BJ (cell line): ENCODE data around the gene ZRSR2. TPM values are rescaled to one million over a fixed set of nuclear protein-coding genes. Genes with fewer than 3 reads are reported as not detected.

Source experiments
- CTCF ChIA-PET: fragments of 350-600 bp; formaldehyde crosslinking; extraction: SDS; loops from one replicate; lab custom pipeline; 2021; ENCODE audit warnings: antibody characterized with exemption, inconsistent platforms; lab: Yijun Ruan, JAX
- POLR2A ChIA-PET: fragments of 300-600 bp; sonication (Branson Sonifier 250); formaldehyde crosslinking; extraction: SDS; loops from one replicate; lab custom pipeline; 2021; ENCODE audit warnings: antibody characterized with exemption; lab: Charles Lee
- DNase-seq: peaks from one replicate; pipeline ENCODE4 v3.0.0-alpha.2; 2011; ENCODE audit warnings: low read depth
- H3K27me3 ChIP-seq: 2 replicates; pipeline ENCODE4 v1.6.0; 2011; ENCODE audit warnings: low read length; ENCODE audit not compliant: control insufficient read depth, insufficient read depth
- H3K36me3 ChIP-seq: 2 replicates; pipeline ENCODE4 v1.5.1; 2011; ENCODE audit warnings: low read length; ENCODE audit not compliant: control insufficient read depth, insufficient read depth
- H3K4me3 ChIP-seq: 2 replicates; pipeline ENCODE4 v1.5.1; 2011; ENCODE audit warnings: low read depth, mild to moderate bottlenecking, control low read depth, low read length
- CTCF ChIP-seq: IDR thresholded peaks from 2 replicates; pipeline ENCODE4 v1.5.1; 2011; ENCODE audit warnings: low read depth, mild to moderate bottlenecking, control low read depth, inconsistent platforms, low read length, moderate library complexity; ENCODE audit not compliant: insufficient read depth
- polyA plus RNA-seq: library from polyadenylated mRNA; depleted of rRNA; stranded (reverse); fragments of >200 nt; gene quantifications from 2 replicates; pipeline ENCODE4 v1.2.3, GENCODE V29; 2011

The ZRSR2 gene
- polyA plus RNA-seq, 1 experiment: 2.9 TPM

- DNase-seq: no peak
- no peak for TF ChIP-seq CTCF
- H3K4me3 ChIP-seq: no peak overlapping the region
- ChIA-PET POLR2A (no interaction called here), CTCF (no interaction called here)
- H3K27me3 ChIP-seq: no peaks in the 10 kb centered on the region
- H3K36me3 ChIP-seq: no peaks in the 10 kb centered on the region
Measured at GRCh38 chrX:15843960-15844359, 53.7 kb downstream of the ZRSR2 start.

- ChIA-PET POLR2A (no interaction called here), CTCF (interaction anchor here (1.3 to 1.5 kb wide), 2 partner anchors 13 to 125 kb away, joined by 4 read pairs; no protein-coding TSS in a partner anchor)
- TF ChIP-seq CTCF: no peak
- H3K4me3 ChIP-seq: no peak overlapping the region
- no peak for DNase-seq
- H3K36me3 ChIP-seq: no peaks in the 10 kb centered on the region
- no peaks in the 10 kb centered on the region for H3K27me3 ChIP-seq
Measured at GRCh38 chrX:15848576-15848975, 58.3 kb downstream of the ZRSR2 start.

- no peak for DNase-seq
- Histone ChIP-seq H3K4me3 (no peak overlapping the region), H3K27me3 (no peaks in the 10 kb centered on the region), H3K36me3 (no peaks in the 10 kb centered on the region)
- ChIA-PET POLR2A (no interaction called here), CTCF (interaction anchor here (1.5 kb wide), 1 partner anchor 124 kb away, joined by 4 read pairs; no protein-coding TSS in a partner anchor)
- no peak for TF ChIP-seq CTCF
Measured at GRCh38 chrX:15849555-15849954, 59.3 kb downstream of the ZRSR2 start.

GRCh38 chrX:15853586-15854079 lies 63.3 kb downstream of the ZRSR2 start:
- POLR2A ChIA-PET: no interaction called here
- H3K36me3 ChIP-seq: no peaks in the 10 kb centered on the region
- TF ChIP-seq CTCF: no peak
- no peak for DNase-seq
- H3K4me3 ChIP-seq: peak overlapping the region; percentile 67
- CTCF ChIA-PET: no interaction called here
- no peaks in the 10 kb centered on the region for H3K27me3 ChIP-seq

GRCh38 chrX:15854080-15854655 lies 63.9 kb downstream of the ZRSR2 start:
- 0 out of 2 replicates have a peak, but pooled peaks have one; percentile 14 for TF ChIP-seq CTCF
- no peak for DNase-seq
- POLR2A ChIA-PET: no interaction called here

More at GRCh38 chrX:15854080-15854655, 63.9 kb downstream of the ZRSR2 start:
- peak overlapping the region; percentile 67 for H3K4me3 ChIP-seq
- H3K36me3 ChIP-seq: no peaks in the 10 kb centered on the region
- H3K27me3 ChIP-seq: no peaks in the 10 kb centered on the region
- CTCF ChIA-PET: interaction anchor here (1.0 kb wide), 1 partner anchor 231 kb away, joined by 3 read pairs; no protein-coding TSS in a partner anchor
